Right lobe of liver (tissue), 4 donors: ENCODE results near the gene MFSD6L.

Source experiments
- CTCF ChIP-seq, 4 donors: fragments of 200-600 bp in 3 of 4; fragments of 450-650 bp in 1 of 4; IDR thresholded peaks; one replicate each; pipeline versions ENCODE4 v1.5.1 to v1.8.0; 2016 to 2022; ENCODE audit warnings: antibody characterized with exemption in 4 of 4, mild to moderate bottlenecking in 2 of 4
- POLR2A ChIP-seq: fragments of 450-650 bp; IDR thresholded peaks from one replicate; pipeline ENCODE4 v1.6.1; 2017; ENCODE audit warnings: antibody characterized with exemption, mild to moderate bottlenecking
- donor health status: DM: no; HTN: no; CAD: no.
- donor health status: DM: no; HTN: no; CAD: no.
- donor health status: DM: no; HTN: yes; CAD: no.

GRCh38 chr17:8835631-8836364 is 36.6 kb upstream of the MFSD6L start:
- TF ChIP-seq CTCF (IDR thresholded peaks at IDR 0.05) (no peak), POLR2A (no peak)
